WI38 (cell line): ENCODE measurements around the gene HPRT1.

ENCODE experiments used
- H3K4me3 ChIP-seq: 2 replicates; pipeline ENCODE4 v1.5.1; 2011; ENCODE audit warnings: low read depth, mild to moderate bottlenecking, control low read depth, low read length
- CTCF ChIP-seq: IDR thresholded peaks from 2 replicates; pipeline ENCODE4 v1.5.1; 2012; ENCODE audit warnings: low read depth, mild to moderate bottlenecking, control low read depth, low read length

The HPRT1 gene

GRCh38 chrX:134538316-134538715 lies 78.4 kb downstream of the HPRT1 start:
- no peak overlapping the region for H3K4me3 ChIP-seq
- TF ChIP-seq CTCF, result no peak

- no peak overlapping the region for H3K4me3 ChIP-seq
- no peak for TF ChIP-seq CTCF
These were observed 81.9 kb downstream of the HPRT1 start for GRCh38 chrX:134541906-134542305.

- no peak overlapping the region for H3K4me3 ChIP-seq
- no peak for TF ChIP-seq CTCF
These were observed 82.5 kb downstream of the HPRT1 start for GRCh38 chrX:134542485-134542884.

GRCh38 chrX:134543288-134543687 lies 83.3 kb downstream of the HPRT1 start:
- TF ChIP-seq CTCF, result no peak
- H3K4me3 ChIP-seq, result no peak overlapping the region

GRCh38 chrX:134544135-134544512 lies 84.2 kb downstream of the HPRT1 start:
- H3K4me3 ChIP-seq, result no peak overlapping the region
- TF ChIP-seq CTCF, result no peak

GRCh38 chrX:134544513-134545151 lies 84.7 kb downstream of the HPRT1 start:
- H3K4me3 ChIP-seq, result no peak overlapping the region
- TF ChIP-seq CTCF, result no peak

GRCh38 chrX:134545510-134545909 lies 85.5 kb downstream of the HPRT1 start:
- no peak for TF ChIP-seq CTCF
- no peak overlapping the region for H3K4me3 ChIP-seq
